ENCODE measurements around the gene PPM1F.

DNA sequence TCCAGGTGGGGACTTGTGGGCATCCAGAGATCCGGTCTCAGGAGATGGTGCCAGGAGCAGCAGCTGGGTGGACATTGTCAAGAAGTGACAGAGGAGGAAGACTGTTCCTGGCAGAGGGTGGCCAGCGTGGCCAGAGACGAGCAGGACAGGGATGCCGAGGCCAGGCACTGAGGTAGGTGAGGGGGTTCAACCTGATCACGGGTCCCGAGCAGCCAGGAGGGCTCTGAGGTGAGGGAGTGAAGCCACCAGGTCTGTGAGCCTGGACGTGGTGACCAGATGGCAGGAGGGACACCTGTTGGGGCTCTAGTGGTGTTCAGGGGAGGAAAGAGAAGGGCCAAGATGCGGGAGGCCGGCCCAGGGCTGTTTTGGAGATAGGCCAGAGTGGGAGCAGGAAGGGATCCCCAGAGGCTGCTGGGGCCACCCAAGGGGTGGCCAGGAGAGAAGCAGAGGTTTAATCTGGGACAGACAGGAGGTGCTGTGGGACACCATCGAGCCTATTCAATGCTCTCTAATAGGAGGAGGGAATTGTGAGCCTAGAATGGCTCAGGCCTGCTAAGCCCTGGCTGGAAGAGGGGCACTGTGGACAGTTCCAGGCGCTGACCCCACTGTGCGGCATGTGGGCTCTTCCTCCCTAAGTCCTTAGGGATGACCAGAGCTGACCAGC lies 6.3 kb downstream of the PPM1F start:
- TF ChIP-seq, protein P1, sequence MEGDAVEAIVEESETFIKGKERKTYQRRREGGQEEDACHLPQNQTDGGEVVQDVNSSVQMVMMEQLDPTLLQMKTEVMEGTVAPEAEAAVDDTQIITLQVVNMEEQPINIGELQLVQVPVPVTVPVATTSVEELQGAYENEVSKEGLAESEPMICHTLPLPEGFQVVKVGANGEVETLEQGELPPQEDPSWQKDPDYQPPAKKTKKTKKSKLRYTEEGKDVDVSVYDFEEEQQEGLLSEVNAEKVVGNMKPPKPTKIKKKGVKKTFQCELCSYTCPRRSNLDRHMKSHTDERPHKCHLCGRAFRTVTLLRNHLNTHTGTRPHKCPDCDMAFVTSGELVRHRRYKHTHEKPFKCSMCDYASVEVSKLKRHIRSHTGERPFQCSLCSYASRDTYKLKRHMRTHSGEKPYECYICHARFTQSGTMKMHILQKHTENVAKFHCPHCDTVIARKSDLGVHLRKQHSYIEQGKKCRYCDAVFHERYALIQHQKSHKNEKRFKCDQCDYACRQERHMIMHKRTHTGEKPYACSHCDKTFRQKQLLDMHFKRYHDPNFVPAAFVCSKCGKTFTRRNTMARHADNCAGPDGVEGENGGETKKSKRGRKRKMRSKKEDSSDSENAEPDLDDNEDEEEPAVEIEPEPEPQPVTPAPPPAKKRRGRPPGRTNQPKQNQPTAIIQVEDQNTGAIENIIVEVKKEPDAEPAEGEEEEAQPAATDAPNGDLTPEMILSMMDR (IDR thresholded peaks at IDR 0.05), result no peak
- no peak for TF ChIP-seq POLR2A (IDR thresholded peaks at IDR 0.05)
